GM19438 (cell line): ENCODE measurements around the gene C1orf53.
A peak's percentile ranks its signal among the peaks of the same experiment; 100 is the strongest.
"Not testable (repeated sequence)": the region's sequence is repeated elsewhere in the genome, so short reads cannot be mapped to it uniquely, and the experiment has no call there.

ENCODE experiments used
- ATAC-seq: cut with Tn5 transposase; IDR thresholded peaks from one replicate; pipeline ENCODE4 v1.9.1; 2021; ENCODE audit warnings: low read depth; ENCODE audit not compliant: unreplicated experiment

The C1orf53 gene

GRCh38 chr1:197920414-197921117 lies 18.1 kb downstream of the C1orf53 start:
- ATAC-seq: no peak

- ATAC-seq: no peak
Measured at GRCh38 chr1:197921235-197922069, 19.0 kb downstream of the C1orf53 start.

- no peak for ATAC-seq
Measured at GRCh38 chr1:197922070-197922390, 19.6 kb downstream of the C1orf53 start.

DNA sequence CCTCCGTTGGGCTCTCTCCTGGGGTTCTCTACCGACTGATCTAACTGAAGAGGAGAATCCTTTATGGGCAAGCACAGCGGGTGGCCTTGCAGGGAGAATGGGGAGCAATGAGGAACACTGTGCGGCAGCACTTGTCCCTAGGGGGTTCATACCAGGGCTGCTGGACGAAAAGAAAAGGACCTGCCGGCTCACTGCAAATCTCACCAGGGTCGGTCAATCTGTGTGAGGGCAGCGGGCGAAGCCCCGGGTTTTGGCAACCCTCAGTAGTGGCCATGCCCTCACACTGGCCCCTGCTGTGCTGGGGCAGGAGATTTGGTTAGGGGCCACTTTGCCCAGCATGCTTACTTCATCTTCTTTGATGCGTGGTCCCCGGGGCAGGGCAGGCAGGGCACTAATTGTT lies 20.6 kb downstream of the C1orf53 start:
- ATAC-seq: no peak

DNA sequence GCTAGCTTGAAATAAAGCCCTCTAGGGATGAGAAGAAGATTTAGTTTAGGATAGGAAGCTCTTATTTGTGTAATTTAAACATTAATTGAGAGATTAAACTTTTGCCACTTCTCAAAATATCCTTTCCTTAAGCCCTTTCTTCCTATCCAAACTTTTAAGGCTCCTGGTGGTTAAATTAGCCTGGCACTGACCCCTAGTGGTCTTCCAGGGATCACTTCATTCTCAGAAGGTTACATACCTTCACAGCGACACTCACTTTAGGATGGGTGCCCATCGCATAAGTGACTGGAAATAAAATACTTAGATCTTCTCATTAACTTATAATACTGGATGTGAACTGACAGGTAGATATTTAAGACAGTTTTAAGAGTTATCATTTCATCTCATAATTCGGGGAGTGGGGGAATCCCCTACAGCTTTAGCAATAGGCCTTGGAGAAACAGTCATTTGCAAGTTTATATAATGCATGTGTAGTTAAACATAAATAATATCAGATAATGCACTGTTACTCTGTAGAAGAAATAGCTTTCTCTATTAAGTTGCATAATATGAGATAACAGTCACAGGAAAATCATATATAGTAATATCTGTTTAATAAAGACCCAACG lies 22.2 kb downstream of the C1orf53 start:
- ATAC-seq: peak; percentile 82

GRCh38 chr1:197927908-197928665 lies 25.7 kb downstream of the C1orf53 start:
- ATAC-seq: no peak

DNA sequence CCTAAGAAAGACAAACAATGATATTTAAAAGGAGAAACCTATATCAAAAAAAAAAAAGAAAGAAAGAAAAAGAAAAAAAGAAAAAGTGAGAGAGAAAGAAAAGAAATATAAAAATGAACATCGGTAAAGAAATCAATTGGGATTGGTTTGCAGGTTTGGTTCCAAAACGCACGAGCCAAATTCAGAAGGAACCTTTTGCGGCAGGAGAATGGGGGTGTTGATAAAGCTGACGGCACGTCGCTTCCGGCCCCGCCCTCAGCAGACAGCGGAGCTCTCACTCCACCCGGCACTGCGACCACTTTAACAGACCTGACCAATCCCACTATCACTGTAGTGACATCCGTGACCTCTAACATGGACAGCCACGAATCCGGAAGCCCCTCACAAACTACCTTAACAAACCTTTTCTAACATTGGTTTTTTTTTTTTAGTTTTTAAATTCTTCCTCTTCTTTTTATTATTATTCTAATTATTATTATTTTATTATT lies 26.5 kb downstream of the C1orf53 start:
- no peak for ATAC-seq

GRCh38 chr1:197933016-197933415 lies 30.6 kb downstream of the C1orf53 start:
- no peak for ATAC-seq

- no peak for ATAC-seq
Measured at GRCh38 chr1:197933647-197934046, 31.2 kb downstream of the C1orf53 start.

DNA sequence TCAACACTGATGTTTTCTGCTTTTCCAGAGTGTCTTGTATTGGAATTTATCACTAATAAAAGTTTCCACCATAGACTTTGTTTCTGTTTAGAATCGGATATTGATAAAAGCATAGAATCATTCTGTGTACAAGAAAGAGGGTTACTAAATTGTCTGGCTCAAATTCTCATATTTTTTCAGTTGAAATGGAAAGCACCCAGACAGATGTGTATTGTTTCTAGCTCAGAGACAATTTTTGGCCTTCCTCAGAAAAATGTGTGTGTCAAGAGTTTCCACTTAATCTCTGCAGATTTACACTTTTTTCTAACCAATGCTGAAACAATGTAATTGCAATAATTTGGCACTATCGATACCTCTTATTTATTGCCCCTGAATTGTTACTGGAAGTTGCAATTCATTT lies 35.0 kb downstream of the C1orf53 start:
- ATAC-seq: no peak

- no peak for ATAC-seq
Measured at GRCh38 chr1:197937892-197938291, 35.5 kb downstream of the C1orf53 start.

DNA sequence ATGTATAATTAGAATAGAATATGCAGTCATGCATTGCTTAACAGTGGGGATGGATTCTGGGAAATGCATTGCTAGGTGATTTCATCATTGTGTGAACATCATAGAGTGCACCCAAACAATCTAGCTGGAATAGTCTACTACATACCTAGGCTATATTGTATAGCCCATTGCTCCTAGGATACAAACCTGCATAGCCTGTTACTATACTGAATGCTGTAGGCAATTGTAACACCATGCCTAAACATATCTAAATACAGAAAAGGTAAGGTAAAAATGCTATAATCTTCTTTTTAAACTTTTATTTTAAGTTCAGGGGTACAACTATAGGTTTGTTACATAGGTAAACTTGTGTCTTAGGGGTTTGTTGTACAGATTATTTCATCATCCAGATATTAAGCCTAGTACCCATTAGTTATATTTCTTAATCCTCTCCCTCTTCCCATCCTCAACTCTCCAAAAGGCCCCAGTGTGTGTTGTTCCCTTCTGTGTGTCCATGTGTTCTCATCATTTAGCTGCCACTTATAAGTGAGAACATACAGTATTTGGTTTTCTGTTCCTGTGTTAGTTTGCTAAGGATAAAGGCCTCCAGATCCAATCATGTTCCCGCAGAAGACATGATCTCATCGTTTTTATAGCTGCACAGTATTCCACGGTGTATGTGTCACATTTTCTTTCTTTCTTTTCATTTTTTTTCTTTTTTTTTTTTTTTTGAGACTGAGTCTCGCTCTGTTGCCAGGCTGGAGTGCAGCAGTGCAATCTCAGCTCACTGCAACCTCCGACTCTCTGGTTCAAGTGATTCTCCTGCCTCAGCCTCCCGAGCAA lies 36.9 kb downstream of the C1orf53 start:
- ATAC-seq: not testable (repeated sequence)

DNA sequence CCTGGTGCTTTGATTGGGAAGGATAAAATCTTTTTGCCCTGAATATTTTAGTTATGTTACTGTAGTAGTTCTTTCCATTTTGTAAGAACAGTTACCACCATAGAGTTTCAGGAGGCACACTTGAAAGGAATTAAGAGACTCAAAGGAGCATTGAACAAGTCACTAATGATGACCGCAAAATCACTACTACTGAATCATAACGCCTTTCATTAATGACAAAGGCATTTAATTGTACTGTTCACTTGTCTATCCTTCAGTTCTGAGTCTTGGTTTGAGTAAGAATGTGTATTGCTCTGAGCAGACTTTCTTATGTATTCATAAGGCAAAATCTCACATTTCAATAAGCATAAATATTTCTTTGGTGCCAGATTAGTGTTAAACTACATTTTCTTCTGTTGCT lies 39.6 kb downstream of the C1orf53 start:
- no peak for ATAC-seq

- no peak for ATAC-seq
Measured at GRCh38 chr1:197944485-197944884, 42.1 kb downstream of the C1orf53 start.

DNA sequence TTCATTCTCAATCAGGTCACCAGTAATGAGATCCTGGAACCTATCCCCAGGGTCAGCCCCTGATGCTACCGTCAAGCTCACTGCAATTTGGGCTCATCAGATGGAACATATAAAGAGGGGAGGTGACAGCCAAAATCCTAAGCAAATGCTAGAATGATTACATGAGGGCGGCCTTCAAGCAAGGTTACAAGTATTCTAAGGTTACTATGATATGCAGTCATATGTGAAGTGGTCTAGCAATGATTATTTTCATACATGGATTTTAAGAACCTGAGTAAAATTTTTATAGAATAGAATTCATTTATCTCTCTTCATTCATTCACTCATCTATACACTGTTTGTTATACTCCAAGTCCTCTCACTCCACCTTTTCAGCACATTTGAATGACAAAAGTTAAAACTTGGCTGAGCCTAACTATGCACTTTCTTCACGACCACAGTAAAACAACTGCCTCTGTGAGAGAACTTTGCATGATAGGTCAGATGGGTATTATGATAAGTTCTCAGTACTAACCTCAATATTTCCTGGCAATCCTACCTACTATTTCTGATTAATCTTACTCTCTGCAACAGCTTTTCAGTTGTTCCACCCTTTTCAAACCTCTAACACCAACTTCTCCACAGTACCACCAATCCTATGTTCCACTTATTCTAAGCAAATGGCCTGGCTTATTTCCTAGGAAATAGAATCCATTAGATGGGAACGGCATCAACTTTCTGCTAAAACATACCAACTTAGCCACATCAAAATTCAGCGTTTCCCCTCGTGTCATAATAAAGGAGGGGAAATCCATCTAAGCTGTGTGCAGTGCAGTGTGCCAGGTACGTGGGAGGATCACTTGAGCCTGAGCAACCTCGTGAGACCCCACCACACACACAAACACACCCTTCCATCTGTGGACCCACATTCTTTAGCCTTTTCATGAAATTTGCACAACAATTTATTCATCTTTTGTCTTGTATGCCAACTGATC lies 46.8 kb downstream of the C1orf53 start:
- no peak for ATAC-seq

DNA sequence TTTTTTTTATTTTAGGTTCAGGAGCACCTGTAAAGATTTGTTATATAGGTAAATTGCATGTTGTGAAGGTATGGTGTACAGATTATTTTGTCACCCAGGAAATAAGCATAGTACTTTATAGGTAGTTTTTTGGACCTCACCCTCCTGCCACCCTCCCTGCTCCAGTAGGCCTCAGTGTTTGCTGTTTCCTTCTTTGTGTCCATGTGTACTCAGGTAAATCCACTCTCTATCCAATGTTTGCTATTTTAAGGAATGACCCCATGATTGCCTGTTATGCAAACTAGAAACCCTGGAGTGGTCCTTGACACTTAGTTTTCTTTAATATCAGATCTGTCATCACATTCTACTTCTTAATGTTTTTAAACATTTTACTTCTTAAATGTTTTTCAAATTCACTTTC lies 48.7 kb downstream of the C1orf53 start:
- ATAC-seq: no peak

GRCh38 chr1:197951617-197952175 lies 49.3 kb downstream of the C1orf53 start:
- ATAC-seq: no peak

DNA sequence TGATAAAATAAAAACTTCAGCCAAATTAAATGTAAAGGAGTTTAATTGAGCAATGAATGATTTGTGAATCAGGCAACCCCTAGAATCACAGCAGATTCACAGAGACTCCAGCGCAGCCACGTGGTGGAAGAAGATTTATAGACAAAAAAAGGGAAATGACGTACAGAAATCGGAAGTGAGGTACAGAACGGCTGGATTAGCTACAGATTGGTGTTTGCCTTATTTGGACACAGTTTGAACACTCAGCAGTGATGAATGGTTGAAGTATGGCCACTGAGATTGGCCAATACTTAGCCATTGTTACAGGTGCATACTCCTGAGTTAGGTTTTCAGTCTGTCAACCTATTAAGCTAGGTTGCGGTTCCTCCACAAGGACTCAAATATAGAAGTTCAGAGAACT lies 51.0 kb downstream of the C1orf53 start:
- ATAC-seq: not testable (repeated sequence)
